WI38 (cell line): Measurements from ENCODE around the gene SPEG.

Source experiments
- H3K4me3 ChIP-seq: 2 replicates; pipeline ENCODE4 v1.5.1; 2011; ENCODE audit warnings: low read depth, mild to moderate bottlenecking, control low read depth, low read length
- CTCF ChIP-seq: IDR thresholded peaks from 2 replicates; pipeline ENCODE4 v1.5.1; 2012; ENCODE audit warnings: low read depth, mild to moderate bottlenecking, control low read depth, low read length

Gene SPEG

GRCh38 chr2:219459460-219460311, 25.0 kb downstream of the SPEG start:
- H3K4me3 ChIP-seq = no peak overlapping the region
- TF ChIP-seq CTCF = peak; percentile 99

DNA sequence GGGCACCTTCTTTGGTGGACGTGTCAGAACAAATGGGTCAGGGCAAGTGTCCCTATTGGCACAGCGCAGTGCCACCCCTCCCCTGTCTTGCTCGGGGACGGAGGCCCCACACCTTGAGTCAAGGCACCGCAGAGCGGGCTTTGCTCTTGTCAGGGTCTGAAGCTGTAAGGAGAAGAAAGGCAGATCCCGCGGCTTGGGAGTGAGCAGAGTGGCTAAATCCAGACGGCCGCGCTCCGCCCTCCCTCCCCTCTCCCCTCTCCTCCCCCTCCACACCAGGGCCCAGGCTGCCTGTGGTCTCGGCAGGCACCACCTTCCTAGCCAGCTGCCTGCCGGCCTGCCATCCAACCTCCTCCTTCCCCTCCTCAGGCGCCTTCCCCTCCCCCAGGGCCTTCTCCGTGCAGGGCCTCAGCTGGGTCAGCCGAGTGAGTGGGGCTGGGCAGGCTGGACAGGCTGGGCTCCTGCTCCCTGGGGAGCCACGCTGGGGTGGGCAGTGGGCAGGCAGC, 25.8 kb downstream of the SPEG start:
- no peak for TF ChIP-seq CTCF
- no peak overlapping the region for H3K4me3 ChIP-seq

DNA sequence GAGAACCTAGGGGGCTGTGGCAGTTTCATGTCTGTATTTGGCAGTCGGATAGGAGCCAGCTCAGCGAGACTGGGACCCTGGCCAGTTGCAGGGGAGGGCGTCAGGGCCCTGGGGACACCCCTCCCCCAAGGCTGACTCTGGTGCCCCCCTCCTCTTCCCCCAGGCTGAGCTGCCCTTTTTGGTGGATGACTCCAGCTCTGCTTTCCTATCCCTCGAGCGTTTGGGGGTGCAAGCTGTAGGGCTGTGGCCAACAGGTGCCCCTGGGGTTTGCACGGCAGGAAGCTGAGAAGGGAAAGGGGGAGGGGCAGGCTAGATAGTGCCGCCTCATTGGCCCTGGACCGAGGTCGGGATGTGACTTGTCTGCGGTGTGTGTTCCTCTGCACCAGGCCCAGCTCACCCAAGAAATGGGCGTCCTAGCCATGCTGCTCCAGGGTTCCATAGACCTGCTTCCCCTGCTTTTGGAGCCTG, 26.4 kb downstream of the SPEG start:
- no peak for TF ChIP-seq CTCF
- no peak overlapping the region for H3K4me3 ChIP-seq

- no peak overlapping the region for H3K4me3 ChIP-seq
- TF ChIP-seq CTCF = no peak
These were observed 27.0 kb downstream of the SPEG start for GRCh38 chr2:219461669-219462068.

DNA sequence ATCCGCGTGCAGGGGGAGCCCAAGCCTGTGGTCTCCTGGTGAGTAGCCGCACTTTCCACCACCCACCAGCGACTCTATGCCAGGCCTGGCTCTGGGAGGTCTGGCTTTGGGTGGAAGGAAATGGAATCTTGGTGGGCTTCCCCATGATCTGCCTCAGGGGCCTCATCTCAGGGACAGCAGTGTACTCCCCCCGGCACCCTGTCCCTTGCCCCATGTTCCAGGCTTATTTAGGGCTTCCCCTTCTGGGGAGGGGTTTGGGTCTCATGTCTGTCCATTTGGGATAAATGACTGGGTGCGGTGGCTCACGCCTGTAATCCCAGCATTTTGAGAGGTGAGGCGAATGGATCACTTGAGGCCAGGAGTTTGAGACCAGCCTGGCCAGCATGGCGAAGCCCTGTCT, 27.7 kb downstream of the SPEG start:
- TF ChIP-seq CTCF = no peak
- no peak overlapping the region for H3K4me3 ChIP-seq

DNA sequence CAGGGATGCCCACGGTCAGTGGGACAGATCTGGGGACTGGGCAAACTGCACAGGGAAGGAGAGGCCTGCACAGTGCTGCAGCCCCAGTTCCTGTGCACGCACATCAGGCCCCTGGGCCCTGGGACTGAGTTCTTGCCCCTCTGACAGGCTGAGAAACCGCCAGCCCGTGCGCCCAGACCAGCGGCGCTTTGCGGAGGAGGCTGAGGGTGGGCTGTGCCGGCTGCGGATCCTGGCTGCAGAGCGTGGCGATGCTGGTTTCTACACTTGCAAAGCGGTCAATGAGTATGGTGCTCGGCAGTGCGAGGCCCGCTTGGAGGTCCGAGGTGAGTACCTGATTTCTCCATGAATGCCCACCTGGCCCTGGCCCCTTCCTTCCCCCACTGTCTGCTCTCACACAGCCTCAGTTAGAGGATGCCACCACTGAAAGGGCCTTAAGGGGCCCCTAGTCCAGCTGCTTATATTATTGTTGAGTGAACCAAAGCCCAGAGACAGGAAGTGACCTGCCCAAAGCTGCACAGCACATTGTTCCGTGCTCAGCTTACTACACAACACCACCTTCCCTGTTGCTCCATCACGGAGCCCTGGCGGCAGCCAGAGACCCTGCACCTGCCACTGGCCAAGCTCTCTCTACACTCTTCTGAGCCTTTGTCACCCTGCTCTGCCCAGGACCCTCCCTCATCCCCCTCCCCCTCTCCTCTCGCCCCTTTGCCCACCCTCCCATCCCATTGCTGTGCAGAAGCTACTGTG, 29.8 kb downstream of the SPEG start:
- no peak for TF ChIP-seq CTCF
- H3K4me3 ChIP-seq = no peak overlapping the region
